Transverse colon (tissue), 3 donors: ENCODE data around the gene NDST3.

ENCODE experiments used
- CTCF ChIP-seq, 5 experiments: fragments of 200-600 bp in 3 of 5; fragments of 450-650 bp in 2 of 5; sonication (generic) in 3 of 5; IDR thresholded peaks; 1 replicate in 2 of 5; 2 replicates in 3 of 5; pipeline ENCODE4 v1.5.1; 2016 to 2017; ENCODE audit warnings: antibody characterized with exemption in 5 of 5, inconsistent platforms in 3 of 5, mild to moderate bottlenecking in 2 of 5, moderate library complexity in 1 of 5
- POLR2A ChIP-seq: fragments of 450-650 bp; IDR thresholded peaks from one replicate; pipeline ENCODE4 v1.6.1; 2016; ENCODE audit warnings: antibody characterized with exemption, mild to moderate bottlenecking, moderate library complexity

GRCh38 chr4:118225511-118225910 lies 191.2 kb downstream of the NDST3 start:
- TF ChIP-seq CTCF (IDR thresholded peaks at IDR 0.05): no peak
- TF ChIP-seq POLR2A: no peak
